Glomerular visceral epithelial cell (primary cell): ENCODE results near the gene ZSCAN5A.
"Not testable (repeated sequence)": the region's sequence is repeated elsewhere in the genome, so short reads cannot be mapped to it uniquely, and the experiment has no call there.

Experiments
- DNase-seq: peaks from one replicate; pipeline ENCODE4 v3.0.0-alpha.2; 2016; ENCODE audit errors: extremely low spot score

Gene ZSCAN5A

DNA sequence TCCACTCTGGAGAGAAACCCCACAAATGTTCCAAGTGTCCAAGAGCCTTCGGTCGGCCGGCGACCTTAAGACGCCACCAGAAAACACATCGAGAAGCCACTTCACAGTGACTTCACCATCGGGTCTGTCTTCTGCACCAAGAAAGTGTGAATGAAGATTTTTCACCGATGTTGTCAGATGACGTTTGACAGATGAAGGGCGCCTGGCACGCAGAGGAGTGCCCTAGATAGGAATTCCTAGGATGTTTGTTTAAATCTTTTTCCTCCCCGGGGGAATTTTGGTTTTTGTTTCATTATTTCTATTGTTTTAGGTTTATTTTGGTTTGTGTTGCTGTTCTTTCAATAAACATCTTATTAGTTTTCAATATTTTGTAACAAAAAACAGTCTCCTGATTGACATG lies 105.5 kb downstream of the ZSCAN5A start:
- no peak for DNase-seq

DNA sequence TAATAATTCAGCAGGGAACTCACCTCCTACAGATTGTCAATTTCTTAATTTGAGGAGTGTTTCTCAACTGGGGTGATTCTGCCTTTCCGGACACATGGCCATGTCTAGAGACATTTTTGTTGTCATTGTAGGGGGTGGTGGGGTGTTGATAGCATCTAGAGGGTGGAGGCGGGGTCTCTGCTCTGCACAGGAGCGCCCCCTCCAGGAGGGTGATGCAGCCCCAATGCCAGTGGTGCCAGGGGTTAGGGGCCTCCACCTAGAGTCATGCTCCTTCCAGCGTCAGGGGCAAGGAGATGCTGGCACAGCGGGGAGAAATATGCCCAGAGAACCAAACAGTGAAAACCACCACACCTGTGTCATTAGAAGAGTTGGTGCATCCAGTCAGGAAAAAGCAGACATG lies 107.1 kb downstream of the ZSCAN5A start:
- DNase-seq = not testable (repeated sequence)

DNA sequence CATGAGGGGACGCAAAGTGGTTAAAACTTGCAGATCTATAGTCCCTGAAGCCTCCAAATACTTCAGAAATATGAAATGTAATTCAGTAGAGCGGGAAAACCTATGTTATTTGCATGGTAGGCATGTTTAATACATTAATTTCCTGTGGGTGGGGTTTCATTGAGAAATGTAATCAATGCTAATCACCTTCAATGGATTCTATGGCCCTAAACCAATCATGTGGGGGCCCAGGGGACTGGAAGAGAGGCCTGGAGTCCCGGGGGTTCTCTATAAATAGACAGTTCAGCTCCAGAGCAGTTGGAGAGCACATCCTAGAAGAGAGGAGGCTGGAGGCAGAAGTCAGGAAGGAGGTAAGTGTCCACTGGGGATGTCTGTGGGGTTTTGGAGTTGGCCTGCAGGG lies 112.7 kb downstream of the ZSCAN5A start, which contains the start of gene ZSCAN5C:
Gene ZSCAN5C (plus strand): TSS at position 301 of the 400 bp plus-strand sequence. CDS start 3,641 bp downstream, outside the sequence.
- DNase-seq = no peak

DNA sequence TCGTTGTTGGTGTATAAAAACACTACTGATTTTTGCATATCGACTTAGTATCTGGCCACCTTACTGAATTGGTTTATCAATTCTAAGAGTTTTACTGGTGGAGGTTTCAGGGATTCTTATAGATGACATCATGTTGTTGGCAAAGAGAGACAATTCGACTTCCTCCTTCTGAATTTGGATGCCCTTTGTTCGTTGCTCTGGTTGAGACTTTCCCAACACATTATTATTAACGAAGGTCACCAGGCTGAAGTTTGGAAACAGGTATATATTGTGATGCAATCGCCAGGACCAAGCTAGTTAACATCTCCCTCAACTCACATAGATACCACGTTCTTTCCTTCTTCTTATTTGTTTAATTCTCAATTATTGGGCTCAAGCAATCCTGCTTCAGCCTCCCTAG lies 115.0 kb downstream of the ZSCAN5A start:
- DNase-seq = no peak

DNA sequence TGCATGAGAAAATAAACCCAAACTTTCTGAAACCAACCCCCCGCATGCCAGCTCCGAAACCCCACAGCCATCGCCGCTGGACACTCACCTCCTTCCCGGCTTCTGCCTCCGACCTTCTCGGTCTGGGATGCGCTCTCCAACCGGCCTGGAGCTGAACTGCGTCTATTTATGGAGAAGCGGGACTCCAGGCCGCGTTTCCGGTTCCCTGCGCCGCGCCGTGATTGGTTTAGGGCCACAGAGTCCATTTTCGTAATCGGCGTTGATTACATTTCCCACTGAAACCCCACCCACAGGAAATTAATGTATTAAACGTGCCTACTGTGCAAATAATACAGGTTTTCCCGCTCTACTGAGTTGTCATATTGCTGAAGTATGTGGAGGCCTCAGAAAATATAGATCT lies 117.0 kb downstream of the ZSCAN5A start, which contains the start of gene ZSCAN5B:
Gene ZSCAN5B (minus strand): TSS at position 138 of the 400 bp plus-strand sequence. CDS start 4,731 bp downstream, outside the sequence.
- DNase-seq = not testable (repeated sequence)

DNA sequence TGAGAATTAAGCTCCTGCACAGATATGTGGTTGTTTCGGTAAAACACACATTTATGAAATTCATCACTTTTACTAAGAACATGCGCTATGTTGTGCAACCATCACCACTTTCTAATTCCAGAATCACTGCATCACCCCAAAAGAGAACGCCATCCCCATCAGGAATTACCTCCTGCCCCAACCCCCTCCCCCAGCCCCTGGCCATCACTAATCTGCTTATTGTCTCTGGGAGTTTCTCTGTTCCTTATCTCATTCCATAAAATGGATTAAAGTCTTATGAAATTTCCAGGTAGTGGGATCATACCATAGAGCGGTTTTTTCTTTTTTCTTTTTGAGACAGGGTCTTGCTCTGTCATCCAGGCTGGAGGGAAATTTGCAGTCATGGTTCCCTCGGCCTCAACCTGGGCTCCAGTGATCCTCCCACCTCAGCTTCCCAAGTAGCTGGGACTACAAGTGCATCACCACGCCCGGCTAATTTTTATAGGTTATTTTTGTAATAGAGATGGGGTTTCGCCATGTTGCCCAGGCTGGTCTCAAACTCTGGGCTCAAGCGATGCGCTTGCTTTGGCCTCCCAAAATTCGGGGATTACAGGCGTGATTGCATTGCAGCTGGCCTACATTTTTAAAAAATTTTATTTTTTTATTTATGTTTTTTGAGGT lies 120.5 kb downstream of the ZSCAN5A start:
- no peak for DNase-seq

DNA sequence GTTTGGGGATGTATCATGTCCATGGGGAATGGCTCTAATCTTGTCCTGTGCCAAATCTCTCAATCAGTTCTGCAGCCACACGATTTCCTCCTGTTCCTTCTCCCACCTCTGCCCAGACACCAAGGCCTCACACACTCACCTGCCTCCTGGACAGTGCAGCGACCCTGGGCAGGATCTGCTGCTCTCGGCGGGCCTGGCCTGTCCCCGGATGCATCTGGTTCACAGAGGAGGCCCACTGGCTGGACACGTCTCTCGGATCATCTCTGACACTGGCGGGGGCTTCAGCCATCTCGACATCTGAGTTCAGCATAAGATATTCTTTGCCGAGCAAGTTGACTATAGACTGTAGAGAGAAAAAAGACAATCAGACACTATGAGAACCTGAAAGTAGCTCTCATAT lies 122.9 kb downstream of the ZSCAN5A start:
- no peak for DNase-seq

DNA sequence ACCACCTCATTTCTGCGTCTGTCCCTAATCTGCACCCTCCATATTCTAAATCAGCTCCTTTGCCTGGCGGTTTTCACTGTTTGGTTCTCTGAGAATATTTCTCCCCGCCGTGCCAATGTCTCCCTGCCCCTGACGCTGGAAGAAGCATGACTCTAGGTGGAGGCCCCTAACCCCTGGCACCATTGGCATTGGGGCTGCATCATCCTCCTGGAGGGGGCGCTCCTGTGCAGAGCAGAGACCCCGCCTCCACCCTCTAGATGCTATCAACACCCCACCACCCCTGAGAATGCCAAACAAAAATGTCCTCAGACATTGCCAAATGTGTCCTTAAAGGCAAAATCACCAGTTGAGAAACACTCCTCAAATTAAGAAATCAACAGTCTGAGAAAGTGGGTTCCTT lies 123.5 kb downstream of the ZSCAN5A start:
- DNase-seq = no peak

DNA sequence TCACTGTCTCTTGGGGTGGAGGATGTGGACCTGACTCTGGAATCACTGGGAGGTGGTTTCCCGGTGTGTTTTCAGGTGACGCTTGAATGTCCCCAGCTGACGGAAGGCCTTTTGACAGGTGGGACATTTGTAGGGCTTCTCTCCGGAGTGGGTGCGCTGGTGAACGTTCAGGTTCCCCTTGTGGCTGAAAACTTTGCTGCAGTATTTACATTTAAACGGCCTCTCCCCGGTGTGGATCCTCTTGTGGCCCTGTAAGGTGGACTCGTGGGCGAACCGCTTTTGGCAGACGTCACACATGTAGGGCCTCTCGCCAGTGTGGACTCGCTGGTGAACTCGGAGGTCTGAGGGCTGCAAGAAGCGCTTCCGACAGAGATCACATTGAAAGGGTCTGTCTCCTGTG lies 124.9 kb downstream of the ZSCAN5A start:
- no peak for DNase-seq

DNA sequence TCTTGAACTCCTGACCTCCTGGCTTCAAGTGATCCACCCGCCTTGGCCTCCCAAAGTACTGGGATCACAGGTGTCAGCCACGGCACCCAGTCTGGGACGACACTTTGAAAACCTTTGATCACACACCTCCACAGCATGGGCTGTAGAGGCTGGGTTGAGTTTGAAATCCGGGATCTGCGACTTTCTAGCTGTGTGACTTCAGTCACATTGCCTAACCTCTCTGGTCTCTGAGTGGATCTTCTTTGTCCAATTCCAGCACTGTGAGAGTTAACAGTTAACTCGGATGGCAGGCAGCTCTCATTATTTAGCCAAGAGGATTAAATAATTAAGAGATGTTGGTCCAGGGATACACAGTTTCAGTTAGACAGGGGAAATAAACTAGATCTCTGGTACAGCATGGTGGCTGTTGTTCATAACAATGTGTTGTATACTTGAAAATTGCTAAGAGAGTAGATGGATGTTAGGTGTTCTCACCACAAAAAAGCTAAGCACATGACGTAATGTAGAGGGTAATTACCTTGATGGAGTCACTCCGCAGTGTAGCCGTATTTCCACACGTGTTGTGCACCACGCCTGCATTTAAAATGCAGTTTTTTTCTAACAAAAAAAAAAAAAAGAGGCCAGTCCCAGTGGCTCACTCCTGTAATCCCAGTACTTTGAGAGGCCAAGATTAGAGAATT lies 136.9 kb downstream of the ZSCAN5A start:
- no peak for DNase-seq

DNA sequence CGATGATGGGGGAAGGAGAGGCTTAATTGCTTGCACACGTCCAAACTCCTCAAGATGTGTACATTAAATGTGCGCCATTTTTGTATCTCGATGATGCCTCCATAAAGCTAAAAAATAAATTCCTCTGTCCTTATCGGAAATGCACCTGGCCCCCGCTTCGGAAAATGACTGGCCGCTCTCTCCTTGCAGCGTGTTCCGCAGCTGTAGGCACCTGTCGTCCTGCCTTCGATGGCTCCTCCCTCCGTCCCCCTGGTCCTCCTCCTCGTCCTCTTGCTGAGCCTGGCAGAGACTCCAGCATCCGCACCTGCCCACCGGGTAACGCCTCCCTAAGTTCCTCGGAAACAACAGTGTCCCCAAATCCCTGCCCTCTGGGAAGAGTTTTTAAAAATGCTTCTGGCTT lies 137.8 kb downstream of the ZSCAN5A start:
- DNase-seq = no peak

DNA sequence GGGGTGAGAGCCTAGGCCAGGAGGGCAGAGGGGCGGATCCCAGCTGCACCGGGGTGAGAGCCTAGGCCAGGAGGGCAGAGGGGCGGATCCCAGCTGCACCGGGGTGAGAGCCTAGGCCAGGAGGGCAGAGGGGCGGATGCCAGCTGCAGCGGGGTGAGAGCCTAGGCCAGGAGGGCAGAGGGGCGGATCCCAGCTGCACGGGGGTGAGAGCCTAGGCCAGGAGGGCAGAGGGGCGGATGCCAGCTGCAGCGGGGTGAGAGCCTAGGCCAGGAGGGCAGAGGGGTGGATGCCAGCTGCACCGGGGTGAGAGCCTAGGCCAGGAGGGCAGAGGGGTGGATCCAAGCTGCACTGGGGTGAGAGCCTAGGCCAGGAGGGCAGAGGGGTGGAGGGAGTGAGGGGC lies 138.3 kb downstream of the ZSCAN5A start:
- DNase-seq = not testable (repeated sequence)

DNA sequence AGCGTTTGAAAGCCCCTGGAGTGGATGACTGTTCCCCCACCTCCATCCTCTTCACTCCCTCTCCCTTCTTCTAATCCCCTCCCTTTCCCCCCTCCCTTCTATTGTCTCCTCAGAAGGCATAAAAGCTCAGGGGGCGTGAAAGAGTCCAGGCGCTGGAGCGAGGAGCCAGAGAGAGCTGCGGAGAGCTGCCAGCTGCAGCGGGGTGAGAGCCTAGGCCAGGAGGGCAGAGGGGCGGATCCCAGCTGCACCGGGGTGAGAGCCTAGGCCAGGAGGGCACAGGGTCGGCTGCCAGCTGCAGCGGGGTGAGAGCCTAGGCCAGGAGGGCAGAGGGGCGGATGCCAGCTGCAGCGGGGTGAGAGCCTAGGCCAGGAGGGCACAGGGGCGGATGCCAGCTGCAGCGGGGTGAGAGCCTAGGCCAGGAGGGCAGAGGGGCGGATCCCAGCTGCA lies 138.8 kb downstream of the ZSCAN5A start, which contains the start of gene GALP:
Gene GALP (plus strand): TSS at position 148 of the 447 bp plus-strand sequence. CDS start 1,101 bp downstream, outside the sequence.
- not testable (repeated sequence) for DNase-seq

DNA sequence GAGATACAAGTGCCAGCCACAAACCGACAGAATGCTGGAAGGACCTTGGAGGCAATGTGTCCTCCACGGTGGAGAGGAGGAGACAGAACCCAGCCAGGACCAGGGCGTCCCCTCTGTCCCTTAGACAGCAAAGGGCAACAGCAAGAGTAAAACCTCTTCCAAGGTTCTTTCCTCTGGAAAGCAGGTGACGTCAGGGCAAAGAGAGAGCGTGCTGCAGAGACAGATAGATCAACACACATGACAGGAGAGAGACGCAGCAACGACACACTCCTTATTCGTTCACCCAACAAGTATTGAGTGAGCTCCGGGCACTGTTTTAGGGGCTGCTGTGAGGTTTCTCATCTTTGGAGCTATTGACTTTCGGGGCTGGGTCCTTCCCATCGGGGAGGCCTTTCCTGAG lies 140.1 kb downstream of the ZSCAN5A start:
- DNase-seq = no peak

DNA sequence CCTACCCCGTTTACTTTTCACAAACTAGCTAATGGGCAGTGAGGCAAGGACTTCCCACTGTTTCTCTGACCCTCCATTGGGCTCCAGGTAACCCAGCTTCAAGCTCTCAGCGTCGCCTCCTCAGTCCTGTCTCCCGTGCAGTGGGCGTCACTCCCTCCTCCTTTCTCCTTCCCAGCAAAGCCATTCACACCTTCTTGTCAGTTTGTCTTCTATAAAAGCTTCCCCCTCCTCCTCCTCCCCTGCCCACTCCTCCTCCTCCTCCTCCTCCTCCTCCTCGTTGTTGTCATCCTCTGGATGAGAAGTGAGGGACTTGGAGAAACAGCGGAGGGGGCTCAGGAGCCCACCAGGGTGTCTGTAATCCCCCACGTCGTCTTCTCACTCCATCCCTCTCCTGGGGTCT lies 140.6 kb downstream of the ZSCAN5A start:
- no peak for DNase-seq
